HG02642 (cell line): ENCODE measurements around the gene FAM83B.
"Not testable (repeated sequence)": the region's sequence is repeated elsewhere in the genome, so short reads cannot be mapped to it uniquely, and the experiment has no call there.

Experiments
- ATAC-seq: cut with Tn5 transposase; IDR thresholded peaks from one replicate; pipeline ENCODE4 v1.9.1; 2021; ENCODE audit warnings: mild to moderate bottlenecking; ENCODE audit not compliant: unreplicated experiment, poor library complexity

The FAM83B gene

DNA sequence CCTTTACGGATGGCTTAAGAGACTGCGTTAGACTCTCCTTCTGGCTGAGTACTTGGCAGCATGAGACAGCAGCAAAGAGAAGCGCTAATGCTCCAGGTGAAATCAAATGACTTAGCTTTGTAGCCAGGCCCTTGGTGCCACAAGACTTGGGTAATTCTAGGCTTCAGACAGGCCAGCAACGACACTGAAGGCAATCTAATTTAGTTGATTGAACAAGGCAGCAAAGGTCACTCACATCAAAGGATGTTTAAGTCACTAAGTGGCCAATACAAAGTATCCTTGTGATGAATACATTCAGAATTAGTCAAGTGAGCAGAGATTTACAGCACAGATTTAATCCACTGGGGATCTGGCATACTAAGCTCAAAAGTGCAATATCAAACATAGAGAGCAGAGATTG, 113.2 kb downstream of the FAM83B start:
- no peak for ATAC-seq

DNA sequence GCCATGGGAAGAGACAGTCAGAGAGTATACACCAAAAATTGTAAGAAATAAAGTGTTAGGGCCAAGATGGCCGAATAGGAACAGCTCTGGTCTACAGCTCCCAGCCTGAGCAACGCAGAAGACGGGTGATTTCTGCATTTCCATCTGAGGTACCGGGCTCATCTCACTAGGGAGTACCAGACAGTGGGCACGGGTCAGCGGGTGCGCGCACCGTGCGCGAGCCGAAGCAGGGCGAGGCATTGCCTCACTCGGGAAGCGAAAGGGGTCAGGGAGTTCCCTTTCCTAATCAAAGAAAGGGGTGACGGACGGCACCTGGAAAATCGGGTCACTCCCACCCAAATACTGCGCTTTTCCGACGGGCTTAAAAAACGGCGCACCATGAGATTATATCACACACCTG, 114.8 kb downstream of the FAM83B start:
- ATAC-seq, result not testable (repeated sequence)

DNA sequence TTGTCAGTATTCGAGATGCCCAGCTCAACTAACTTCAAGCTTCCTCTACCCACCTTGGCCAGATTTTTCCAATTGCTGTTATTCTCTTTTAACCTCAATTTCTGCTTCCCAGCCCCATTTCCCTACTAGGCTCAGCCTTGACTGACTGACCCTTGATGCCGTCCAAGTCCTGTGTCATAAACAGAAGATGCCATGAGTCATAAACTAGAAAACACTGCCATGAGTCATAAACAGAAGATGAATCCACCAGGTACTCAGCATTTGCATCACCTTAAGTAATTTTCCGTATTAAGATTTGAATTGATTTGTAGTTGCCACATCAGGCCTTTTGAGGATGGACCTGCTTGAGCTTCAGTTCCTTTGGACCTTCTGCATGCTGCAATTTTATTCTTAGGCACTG, 123.8 kb downstream of the FAM83B start:
- no peak for ATAC-seq

DNA sequence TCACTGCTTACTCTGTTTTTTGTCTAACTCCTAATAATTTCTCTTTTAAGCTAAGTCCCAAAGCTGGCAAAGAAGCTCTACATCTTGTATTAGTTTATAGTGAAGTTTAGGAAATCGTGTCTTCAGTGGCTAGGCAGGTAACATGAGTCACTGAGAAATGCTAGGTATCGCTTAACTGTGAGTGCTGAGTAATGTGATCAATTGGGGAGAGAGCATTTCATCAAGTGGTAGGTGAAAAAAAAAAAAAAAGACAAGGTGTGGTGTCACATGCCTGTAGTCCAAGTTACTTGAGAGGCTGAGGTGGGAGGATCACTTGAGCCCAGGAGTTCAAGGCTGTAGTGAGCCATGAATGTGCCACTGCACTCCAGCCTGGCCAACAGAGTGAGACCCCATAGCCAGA, 125.3 kb downstream of the FAM83B start:
- no peak for ATAC-seq

DNA sequence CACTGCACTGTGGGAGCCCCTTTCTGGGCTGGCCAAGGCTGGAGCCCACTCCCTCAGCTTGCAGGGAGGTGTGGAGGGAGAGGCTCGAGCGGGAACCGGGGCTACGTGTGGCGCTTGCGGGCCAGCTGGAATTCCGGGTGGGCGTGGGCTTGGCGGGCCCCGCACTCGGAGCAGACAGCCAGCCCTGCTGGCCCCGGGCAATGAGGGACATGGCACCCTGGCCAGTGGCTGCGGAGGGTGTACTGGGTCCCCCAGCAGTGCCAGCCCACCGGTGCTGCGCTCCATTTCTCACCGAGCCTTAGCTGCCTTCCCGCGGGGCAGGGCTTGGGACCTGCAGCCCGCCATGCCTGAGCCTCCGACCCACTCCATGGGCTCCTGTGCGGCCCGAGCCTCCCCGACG, 132.6 kb downstream of the FAM83B start:
- not testable (repeated sequence) for ATAC-seq

DNA sequence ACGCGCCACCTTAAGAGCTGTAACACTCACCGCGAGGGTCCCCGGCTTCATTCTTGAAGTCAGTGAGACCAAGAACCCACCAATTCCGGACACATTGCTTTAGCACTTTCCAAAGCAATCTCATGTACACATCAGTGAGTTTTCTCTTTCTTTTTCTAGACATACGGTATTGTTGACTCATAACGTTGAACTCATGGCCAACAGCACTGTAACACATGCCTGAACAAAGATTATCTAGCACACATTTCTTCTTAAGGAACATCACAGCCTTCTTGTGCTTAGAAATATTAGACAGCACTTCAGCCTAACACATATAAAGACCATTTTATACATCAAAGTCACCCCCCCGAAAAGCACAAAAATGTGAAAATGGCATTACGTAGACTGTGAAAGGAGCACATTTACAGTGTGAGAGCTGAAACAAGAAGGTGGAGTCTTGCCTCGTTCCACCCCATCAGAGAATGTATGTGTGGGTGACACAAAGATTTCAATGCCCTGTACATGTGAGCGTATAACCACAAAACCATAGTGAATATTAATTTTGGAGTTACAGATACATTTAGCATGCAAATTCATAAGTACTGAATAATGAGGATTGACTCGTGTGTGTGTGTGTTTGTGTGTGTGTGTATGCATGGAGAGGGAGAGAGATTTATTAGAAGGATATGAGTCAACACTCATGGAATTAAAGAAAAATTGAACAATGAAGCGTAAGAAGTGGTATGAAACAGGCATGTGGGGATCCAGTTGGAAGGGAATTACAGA, 134.1 kb downstream of the FAM83B start:
- ATAC-seq, result no peak

DNA sequence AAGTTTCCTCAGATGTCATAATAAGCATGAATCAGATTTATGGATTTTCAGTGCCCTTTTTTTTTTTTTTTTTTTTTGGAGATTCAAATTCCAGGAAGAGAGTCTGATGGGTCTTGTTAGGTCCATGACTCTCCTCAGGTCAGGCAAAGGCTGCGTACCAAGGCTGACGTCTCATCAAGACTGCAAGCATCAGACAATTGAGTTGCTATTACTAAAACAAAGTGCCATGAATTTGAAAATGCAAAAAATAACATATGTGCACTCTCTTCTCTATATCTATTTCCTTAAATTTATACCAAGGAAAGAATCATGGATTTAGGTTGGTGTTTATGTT, 134.7 kb downstream of the FAM83B start:
- no peak for ATAC-seq

DNA sequence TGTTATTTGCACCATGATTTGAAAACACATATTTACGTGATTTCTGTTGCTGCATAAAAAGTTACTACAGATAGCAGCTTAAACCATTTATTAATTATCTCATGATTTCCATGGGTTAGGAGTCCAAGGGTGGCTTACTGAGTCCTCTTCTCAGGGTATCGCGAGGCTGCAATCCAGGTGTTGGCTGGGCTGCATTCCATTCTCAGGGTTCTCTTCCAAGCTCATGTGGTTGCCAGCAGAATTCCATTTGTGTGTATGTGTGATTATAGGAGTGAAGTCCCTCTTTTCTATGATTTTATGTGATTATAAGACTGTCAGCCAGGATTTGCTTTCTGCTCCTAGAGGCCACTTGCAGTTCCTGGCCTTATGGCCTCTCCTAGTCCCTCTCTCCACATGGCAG, 135.1 kb downstream of the FAM83B start:
- no peak for ATAC-seq

DNA sequence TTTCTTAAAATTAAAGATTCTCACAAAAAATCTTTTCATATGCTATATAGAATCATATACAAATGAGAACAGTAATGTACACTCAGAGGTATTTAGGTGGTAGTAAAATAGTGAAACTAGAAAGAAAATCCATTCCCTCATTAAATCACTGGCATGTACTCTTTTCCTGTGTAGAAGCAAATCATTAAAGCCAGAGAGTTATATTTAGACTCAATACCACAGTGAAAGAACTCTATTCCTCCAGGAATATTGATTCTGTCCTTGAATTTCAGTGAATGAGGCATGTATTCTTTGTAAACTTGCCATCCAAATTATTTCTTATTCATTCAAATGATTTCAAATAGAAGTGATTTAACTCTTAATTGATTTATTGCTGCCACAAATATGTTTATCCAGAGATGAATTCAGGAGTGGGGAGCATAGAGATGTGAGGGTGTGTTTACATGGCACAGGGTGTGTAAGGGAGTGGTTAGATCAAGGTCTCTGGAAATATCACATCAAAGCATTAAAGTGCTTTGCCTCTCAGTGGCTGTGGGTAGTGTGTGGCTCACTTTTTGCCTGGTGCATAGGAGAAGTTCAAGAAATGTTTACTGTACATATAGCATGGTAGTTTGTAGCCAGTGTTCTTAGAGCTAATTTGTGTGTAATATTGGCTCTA, 141.2 kb downstream of the FAM83B start:
- no peak for ATAC-seq

DNA sequence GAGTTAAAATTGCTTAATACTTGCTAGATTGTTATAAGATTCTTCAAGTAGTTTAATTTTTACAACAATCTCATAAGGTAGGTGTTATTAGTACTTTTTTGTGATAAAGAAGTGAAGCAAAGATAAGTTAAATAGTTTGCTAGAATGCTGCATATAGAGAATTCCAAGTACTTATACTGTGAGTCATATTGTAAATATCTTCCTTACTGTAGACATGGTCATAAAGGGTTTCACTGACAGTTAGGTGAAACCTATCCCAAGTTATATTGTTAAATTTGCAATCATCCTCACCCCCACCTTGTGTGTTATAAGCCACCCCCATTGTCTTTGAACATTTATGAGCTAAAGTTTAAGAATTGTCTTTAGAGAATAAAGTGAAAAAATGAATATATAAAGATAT, 142.0 kb downstream of the FAM83B start:
- no peak for ATAC-seq

DNA sequence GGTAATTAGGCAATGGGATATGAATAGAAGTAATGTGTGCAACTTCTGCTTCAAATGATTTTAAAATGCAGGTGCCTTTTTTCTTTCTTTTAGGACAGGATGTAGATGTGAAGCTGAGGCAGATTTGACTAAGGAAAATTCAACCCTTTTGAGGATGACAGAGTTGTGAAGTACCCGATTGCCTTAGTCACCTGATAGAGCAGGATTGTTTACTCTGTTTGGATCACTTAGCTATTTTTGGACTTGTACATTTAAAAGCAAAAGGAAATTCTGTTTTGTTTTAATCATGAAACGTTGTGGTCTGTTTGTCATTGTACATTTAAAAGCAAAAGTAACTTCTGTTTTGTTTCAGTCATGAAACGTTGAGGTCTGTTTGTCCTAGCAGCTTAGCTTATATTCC, 143.4 kb downstream of the FAM83B start:
- ATAC-seq, result no peak
